ENCODE results near the gene SPEF1. TPM values are rescaled to one million over a fixed set of nuclear protein-coding genes. Genes with fewer than 3 reads are reported as not detected.

The SPEF1 gene
- total RNA-seq, 1 donor from 2014 or later: 0.54 TPM

- Mint-ChIP-seq H3K4me1 (peaks cover 9% of the 10 kb centered on the region), H3K36me3 (ENCODE audit: low read depth) (no peaks in the 10 kb centered on the region), H3K27me3 (ENCODE audit: low read depth) (peaks cover 22% of the 10 kb centered on the region), H3K9me3 (no peaks in the 10 kb centered on the region), H3K4me3 (no peak within 1 kb of the TSS), H3K27ac (ENCODE audit: unreplicated experiment) (no peak within 1 kb of the TSS)
- TF ChIP-seq CTCF (conservative IDR thresholded peaks at IDR 0.05): no peak
- no peak for DNase-seq (ENCODE audit: low read depth, low spot score)
Observed at GRCh38 chr20:3732327-3733118, 48.7 kb downstream of the SPEF1 start, which contains the start of gene HSPA12B. Gene HSPA12B (plus strand): TSS chr20:3732685. CDS start chr20:3738675, 5,990 bp downstream.

- Mint-ChIP-seq H3K9me3 (no peaks in the 10 kb centered on the region), H3K27me3 (ENCODE audit: low read depth) (peaks cover 28% of the 10 kb centered on the region), H3K36me3 (ENCODE audit: low read depth) (no peaks in the 10 kb centered on the region), H3K27ac (ENCODE audit: unreplicated experiment) (no peak overlapping the region), H3K4me3 (no peak overlapping the region), H3K4me1 (peaks cover 15% of the 10 kb centered on the region)
- TF ChIP-seq CTCF (conservative IDR thresholded peaks at IDR 0.05): no peak
- DNase-seq (ENCODE audit: low read depth, low spot score): no peak
Observed at GRCh38 chr20:3731944-3732326, 49.3 kb downstream of the SPEF1 start.

GRCh38 chr20:3730803-3731672 is 50.2 kb downstream of the SPEF1 start:
- Mint-ChIP-seq H3K27ac (ENCODE audit: unreplicated experiment) (peak overlapping the region; percentile 52), H3K36me3 (ENCODE audit: low read depth) (no peaks in the 10 kb centered on the region), H3K4me1 (peaks cover 15% of the 10 kb centered on the region), H3K4me3 (no peak overlapping the region), H3K9me3 (no peaks in the 10 kb centered on the region), H3K27me3 (ENCODE audit: low read depth) (peaks cover 33% of the 10 kb centered on the region)
- no peak for DNase-seq (ENCODE audit: low read depth, low spot score)
- TF ChIP-seq CTCF (conservative IDR thresholded peaks at IDR 0.05): no peak

GRCh38 chr20:3729811-3730540 is 51.3 kb downstream of the SPEF1 start:
- DNase-seq (ENCODE audit: low read depth, low spot score): no peak
- Mint-ChIP-seq H3K4me3 (no peak overlapping the region), H3K4me1 (peaks cover 15% of the 10 kb centered on the region), H3K27me3 (ENCODE audit: low read depth) (peaks cover 37% of the 10 kb centered on the region), H3K9me3 (no peaks in the 10 kb centered on the region), H3K36me3 (ENCODE audit: low read depth) (no peaks in the 10 kb centered on the region), H3K27ac (ENCODE audit: unreplicated experiment) (no peak overlapping the region)
- TF ChIP-seq CTCF (conservative IDR thresholded peaks at IDR 0.05): no peak

- Mint-ChIP-seq H3K4me3 (no peak overlapping the region), H3K9me3 (no peaks in the 10 kb centered on the region)
Observed at GRCh38 chr20:3729378-3729777, 51.9 kb downstream of the SPEF1 start.

More at GRCh38 chr20:3729378-3729777, 51.9 kb downstream of the SPEF1 start:
- peaks cover 15% of the 10 kb centered on the region for H3K4me1 Mint-ChIP-seq
- H3K27me3 Mint-ChIP-seq (ENCODE audit: low read depth): peaks cover 40% of the 10 kb centered on the region
- no peak for TF ChIP-seq CTCF (conservative IDR thresholded peaks at IDR 0.05)
- H3K27ac Mint-ChIP-seq (ENCODE audit: unreplicated experiment): no peak overlapping the region
- no peak for DNase-seq (ENCODE audit: low read depth, low spot score)
- H3K36me3 Mint-ChIP-seq (ENCODE audit: low read depth): no peaks in the 10 kb centered on the region

Data from neural crest cell (in vitro differentiated cells).